HuH-7 (cell line): Measurements from ENCODE around the gene NUCB2.
A peak's percentile ranks its signal among the peaks of the same experiment; 100 is the strongest.

Source experiments
- DNase-seq: peaks from one replicate; pipeline ENCODE4 v3.0.0; 2011; ENCODE audit warnings: low spot score

The NUCB2 gene

DNA sequence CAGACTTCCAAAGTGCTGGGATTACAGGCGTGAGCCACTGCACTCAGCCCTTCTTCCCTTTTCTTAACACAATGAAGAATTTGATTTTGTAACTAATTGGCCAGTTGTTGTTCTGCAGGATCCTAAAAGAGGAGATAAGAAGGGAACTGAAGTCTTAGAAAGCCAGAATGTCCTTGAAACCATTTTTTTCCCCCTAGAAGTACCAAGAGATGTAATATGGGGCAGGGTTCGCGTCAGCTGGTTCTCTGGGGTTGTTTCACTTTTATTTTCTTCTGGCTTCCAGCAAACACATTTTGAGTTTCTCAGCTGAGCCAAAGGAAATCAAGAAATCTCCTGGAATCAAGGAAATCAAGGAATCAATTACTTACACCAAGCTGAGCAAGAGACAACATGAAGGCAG lies 7.6 kb upstream of the NUCB2 start:
- no peak for DNase-seq

DNA sequence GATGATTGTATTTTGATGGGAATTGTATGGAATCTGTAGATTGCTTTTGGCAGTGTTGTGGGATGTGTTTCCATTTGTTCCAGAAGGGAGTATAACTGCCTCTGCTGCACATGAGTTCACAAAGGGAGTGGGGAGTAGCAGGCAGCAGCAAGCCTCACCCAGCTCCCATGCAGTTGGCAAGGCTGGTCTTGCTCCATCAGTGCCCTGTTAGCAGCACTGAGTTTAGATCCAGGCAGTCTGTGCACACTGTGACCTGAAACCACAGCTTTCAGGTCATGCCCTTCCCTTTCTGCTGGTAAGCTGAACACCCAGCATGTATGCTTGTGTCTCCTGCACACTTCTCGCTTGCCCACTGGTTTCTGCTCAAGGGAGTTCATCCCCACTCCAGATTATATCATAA lies 3.7 kb upstream of the NUCB2 start:
- no peak for DNase-seq

DNA sequence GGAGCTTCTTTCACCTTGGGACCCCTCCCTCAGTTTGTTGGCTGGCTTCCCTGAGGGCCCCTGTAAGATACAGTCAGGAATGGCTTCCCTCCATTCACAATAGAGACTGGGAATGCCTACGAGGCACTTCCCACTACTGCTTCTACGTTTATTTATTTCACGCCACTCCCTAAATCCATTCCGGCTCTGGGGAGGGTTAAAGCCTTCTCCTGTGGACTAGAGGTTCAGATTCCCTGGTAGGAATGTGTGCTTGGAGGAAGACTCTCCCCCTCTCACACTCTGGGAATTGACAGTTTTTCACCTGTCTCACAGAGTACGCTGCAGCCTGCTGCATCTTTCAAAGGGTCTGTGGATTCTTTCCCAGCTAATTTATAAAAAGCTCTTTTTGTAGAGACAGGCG lies 3.3 kb upstream of the NUCB2 start:
- no peak for DNase-seq

DNA sequence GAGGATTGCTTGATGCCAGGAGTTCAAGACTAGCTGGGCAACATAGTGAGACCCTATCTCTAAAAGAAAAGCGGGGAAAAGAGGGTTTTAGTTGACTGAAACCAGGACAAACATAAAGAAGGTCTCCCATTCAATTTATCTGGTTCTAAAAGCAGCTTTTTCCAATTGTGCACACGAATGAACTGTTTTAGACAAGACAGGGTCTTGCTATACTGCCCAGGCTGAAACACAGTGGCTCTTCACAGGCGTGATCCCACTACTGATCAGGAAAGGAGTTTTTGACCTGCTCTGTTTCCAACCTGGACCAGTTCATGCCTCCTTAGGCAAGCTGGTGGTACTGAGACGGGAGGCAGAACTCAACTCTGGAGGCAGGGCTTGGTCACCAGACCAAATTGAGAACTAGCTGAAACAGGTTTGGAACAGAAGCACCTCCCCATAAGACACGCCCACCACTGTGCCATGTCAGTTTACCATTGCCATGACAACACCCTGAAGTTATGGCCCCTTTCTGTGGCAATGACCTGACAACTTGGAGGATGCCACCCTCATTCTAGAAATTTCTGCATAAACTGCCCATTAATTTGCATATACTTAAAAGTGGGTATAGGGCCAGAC lies 2.8 kb upstream of the NUCB2 start:
- DNase-seq: no peak

DNA sequence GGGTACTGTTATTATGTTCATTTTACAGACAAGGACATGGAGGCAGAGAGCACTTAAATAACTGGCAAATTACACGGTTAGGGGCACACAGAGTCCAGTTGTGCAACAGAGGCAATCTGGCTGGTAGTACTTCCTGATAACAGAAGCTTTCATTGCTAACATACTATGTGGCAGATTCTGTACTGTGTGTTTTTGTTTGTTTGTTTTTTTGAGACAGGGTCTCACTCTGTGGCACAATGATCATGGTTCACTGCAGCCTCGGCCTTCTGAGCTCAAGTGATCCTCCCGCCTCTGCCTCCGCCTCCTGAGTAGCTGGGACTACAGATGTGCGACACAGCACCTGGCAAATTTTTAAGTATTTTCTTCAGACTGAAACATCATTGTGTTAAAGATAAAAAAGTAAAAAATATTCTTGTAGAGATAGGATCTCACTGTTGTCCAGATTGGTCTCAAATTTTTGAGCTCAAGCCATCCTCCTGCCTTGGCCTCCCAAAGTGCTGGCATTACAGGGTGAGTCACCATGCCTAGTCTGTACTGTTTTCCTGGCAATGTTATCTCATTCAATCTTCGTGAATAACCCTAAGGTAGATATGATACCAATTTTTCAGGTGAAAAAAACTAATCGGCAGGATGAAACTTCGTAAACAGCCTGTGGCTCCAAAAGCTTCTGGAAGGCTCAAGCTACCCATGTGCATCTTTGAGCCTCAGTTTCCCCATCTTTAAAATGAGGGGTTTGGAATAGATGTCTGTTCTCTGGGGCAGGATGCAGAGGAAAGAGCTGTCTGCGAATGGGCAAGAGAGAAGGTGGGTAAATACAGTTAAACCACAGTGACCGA lies 921 bp upstream of the NUCB2 start:
- peak; percentile 13 for DNase-seq

DNA sequence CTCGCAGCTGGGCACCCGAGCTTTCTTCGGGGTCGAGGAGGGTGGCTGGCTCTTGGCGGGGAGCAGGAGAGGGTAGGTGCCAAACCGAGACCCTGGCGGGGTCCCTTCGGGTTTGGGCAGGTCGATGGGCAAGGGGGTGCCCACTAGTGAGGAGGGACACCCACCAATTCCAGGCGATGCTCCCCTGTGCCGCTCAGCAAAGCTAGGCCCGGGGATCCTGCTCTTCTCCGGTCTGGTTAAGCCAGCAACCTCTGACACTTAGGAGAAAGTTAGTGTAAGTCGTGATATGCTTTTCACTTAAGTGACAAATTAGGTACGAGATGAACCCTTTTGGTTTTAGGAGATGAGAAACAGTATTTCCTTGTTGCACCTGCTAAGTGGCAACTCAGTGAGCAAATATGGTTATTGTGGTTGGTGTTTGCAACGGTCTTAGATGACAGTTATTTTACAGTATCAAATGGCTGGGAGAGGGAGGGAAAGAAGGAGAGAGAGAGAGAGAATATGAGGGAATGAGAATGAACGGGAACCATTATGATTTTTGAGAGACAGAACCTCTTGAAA lies 565 bp downstream of the NUCB2 start:
- DNase-seq: no peak

DNA sequence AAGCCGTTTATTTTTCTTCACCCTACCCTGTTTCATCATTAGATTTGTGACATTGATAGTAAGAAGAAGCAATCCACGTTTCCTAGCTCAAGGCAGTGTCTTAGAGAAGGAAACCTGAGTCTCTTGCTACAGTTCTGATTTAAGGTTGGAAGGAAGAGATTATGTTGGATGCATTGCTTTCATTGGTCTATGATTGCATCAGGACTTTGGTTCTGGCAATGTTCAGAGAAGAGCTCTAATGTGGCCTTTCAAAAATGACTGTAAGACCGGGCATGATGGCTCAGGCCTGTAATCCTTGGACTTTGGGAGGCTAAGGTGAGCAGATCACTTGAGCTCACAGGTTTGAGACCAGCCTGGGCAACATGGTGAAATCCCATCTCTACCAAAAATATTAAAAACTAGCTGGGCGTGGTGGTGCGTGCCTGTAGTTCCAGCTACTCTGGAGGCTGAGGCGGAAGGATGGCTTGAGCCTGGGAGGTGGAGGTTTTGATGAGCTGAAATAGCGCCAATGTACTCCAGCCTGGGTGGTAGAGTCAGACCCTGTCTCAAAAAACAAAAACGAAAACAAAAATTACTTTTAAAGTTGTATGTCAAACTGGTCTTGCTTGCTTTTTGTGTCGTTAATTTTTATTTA lies 4.1 kb downstream of the NUCB2 start:
- DNase-seq: no peak

DNA sequence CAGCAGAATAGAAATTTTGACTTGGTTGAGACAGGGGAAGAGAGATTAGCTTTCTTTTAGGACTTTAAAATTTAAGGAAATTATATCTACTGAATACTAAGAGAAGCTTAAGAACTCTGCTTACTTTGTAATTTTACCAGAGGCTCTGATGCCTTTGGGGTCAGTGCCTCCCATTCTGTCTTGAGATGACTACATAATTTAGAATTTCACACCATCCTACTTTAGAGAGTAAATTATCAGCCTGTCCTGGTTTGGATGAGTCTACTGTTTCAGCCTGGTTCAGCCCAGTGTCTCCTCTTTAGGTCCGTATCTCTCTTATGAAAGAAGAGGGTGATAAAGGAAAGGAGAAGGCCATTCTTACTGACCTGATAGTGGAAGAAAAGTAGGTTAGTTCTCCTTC lies 9.8 kb downstream of the NUCB2 start:
- DNase-seq: no peak

DNA sequence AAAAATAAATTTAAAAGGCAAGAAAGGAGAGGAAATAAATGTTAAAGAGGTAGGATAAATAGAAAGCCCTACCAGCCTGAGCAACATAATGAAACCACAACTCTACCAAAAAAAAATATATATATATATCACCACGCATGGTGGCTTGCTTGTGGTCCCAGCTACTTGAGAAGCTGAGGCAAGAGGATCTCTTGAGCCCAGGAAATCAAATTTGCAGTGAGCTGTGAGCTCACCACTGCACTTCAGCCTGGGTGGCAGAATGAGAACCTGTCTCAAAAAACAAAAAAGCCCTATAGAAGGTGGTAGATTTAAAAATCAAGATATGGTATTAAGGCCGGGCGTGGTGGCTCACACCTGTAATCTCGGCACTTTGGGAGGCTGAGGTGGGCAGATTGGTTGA lies 10.5 kb downstream of the NUCB2 start:
- DNase-seq: no peak

DNA sequence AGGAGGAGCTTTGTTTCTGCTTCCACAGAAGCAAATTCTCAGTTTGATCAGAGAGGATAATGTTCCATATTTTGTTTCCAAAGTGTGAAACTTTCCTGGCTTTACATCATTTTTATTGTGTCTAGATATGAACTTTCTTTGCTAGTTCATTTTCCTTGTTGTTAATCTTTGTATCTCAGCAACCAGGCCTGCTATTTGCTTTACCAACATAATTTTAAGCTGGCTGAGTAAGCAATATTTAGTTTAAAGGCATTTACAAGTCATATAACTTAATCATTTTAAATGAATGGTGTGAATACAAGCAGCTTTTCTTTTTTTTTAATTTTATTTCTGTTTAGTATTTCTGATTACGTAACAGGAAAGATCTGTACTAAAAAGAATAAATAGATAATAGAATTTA lies 15.2 kb downstream of the NUCB2 start:
- DNase-seq: no peak

DNA sequence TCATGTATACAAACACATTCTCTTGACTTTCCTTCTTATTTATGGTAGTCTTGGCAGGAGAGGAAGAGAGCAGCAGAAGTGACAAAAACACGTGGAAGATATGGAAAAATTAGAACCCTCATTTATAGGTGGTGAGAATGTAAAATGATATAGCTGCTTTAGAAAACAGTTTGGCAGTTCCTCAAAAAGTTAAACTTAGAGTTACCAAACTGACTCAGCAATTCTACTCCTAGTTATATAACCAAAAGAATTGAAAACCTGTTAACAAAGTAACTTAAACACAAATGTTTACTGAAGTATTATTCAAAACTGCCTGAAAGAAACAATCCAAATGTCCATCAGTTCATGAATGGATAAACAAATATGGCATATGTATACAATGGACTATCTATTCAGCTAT lies 16.8 kb downstream of the NUCB2 start:
- no peak for DNase-seq

DNA sequence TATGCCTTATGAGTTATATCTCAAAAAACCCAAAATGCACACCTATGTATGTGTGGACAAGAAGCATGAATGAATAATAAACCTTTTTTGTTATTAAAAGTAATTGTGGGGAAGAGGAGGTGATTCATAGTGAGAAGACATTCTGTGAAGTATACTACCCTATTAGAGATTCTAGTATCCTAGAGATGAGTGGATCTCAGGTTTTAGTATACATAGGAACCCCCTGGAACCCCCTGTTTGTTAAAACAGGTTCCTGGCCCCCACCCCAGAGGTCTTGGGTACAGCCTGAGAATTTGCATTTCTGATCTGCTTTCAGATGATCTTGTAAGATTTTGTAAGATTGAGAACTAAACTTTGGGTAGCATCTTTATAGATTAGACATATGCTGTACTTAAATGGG lies 17.5 kb downstream of the NUCB2 start:
- DNase-seq: no peak

DNA sequence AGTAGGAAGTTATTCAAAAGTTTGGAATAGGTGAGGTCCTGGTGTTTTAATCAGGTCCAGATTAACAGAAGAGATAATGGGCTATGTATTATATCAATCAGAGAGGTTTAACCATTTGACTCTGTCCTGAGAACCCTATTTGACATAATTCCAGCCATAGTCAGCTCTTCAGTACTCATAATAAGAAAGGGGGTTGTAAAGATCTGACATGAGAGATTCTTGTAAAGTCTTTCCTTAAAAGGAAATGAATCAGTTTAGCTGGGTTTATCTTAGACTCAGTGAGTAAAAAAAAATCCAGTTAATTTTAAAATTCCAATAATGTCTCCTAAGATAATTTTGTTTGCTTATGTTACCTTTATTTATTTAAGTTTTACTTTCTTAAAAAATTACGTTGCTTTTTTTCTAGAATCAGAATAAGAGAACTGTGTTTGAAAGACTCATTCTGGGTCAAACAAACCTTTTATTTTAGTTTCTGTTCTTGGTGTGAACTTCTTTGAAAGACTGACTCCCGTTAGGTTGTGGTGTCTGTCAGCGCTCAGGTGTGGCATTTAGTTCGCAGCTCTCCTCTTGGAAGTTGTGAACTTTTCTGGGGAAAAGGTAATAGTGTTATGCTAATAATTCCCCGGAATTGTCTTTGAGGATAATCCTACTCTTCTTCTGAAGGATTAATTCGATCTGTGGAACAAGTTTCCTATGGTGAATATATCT lies 20.5 kb downstream of the NUCB2 start:
- DNase-seq: no peak

DNA sequence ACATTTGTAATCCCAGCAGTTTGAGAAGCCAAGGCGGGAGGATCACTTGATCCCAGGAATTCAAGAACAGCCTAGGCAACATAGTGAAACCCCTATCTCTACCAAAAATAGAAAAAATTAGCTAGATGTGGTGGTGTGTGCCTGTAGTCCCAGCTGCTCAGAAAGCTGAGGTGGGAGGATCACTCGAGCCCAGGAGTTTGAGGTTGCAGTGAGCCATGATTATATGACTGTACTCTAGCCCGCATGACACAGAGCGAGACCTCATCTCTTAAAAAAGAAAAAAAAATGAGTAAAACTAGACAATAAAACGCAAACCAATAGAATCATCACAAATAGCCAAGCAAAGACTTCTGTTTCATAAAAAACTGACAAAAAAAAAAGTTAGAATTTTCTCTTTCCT lies 21.8 kb downstream of the NUCB2 start:
- DNase-seq: no peak

DNA sequence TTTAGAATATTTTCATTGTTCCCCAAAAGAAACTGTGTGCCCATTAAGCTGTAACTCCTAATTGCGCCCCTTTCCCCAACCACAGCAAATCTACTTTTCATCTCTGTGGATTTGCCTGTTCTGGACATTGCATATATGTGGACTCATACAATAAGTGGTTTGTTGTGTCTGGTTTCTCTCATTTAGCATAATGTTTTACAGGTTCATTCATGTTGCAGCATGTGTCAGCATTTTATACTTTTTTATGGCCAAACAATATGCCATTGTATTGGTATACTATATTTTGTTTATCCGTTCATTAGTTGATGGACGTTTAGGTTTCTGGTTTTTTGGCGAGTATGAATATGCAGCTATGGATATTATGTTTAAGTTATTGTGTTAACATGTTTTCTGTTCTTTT lies 23.8 kb downstream of the NUCB2 start:
- no peak for DNase-seq

DNA sequence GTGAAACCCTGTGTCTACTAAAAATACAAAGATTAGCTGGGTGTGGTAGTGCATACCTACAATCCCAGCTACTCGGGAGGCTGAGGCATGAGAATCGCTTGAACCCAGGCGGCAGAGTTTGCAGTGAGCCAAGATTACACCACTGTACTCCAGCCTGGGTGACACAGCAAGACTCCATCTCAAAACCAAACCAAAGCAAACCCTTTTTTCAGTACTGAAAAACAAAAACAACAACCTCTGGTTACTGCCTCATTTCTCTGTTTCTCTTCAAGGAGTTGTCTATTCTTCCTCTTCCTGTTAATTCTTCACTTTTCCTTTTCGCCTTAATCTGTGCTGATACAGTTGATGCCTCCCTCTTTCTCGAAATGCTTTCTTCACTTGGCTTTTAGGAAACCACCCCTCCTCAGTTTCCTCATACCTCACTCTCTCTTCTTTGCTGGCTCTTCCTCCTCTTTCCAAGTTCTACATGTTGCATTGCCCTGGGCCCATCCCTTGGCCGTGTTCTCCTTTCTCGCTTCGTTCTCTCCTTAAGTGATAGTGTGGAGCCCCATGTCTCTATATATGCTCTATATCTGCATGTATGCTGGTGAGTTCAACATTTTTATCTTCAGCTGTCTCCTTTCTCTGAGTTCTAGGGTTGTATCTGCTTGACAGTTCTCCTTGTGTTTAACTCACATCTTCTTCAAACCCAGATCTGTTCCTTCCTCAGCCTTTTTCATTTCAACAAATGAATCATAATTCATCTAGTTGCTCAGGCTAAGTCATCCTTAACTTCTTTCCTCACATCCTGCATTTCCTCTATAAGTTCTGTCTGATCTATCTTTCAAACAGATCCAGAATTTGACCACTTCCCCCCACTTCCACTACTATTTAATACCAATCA lies 37.1 kb downstream of the NUCB2 start:
- DNase-seq: no peak

DNA sequence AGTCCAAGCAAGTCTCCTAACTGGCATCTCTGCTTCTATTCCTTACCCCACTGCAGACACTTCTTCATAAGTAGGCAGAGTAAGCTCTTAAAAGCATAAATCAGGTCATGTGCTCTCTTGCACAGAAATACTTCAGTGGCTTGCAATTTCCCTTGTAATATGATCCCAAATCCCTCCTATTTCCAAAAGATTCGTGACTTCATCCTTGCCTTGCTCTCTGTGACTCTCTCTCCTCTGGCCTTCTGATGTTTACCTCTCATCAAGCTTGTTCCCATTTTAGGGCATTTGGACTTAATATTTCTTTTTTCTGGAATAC lies 37.7 kb downstream of the NUCB2 start:
- DNase-seq: no peak

DNA sequence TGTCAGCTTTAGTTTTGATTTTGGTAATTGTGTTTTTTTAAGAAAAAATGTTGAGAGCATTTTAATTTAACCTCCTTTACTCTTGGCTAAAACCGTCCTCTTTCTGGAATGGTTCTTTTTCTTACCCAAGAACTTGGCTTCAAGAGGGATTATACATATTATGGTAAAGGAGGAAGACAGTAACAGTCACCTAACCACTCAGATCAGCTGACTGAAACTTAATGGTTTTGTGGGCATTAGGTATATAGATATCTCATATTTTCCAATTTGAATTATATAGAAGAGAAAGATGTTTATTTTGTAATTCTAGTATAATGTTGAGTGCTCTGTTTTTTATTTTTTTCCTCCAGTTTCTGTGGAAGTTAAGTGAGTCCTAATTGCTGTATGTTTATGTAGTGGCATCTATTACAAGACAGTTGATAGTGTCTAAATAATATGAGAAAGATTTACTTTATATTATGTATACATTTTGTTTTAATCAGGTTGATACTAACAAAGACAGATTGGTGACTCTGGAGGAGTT lies 38.4 kb downstream of the NUCB2 start:
- no peak for DNase-seq

DNA sequence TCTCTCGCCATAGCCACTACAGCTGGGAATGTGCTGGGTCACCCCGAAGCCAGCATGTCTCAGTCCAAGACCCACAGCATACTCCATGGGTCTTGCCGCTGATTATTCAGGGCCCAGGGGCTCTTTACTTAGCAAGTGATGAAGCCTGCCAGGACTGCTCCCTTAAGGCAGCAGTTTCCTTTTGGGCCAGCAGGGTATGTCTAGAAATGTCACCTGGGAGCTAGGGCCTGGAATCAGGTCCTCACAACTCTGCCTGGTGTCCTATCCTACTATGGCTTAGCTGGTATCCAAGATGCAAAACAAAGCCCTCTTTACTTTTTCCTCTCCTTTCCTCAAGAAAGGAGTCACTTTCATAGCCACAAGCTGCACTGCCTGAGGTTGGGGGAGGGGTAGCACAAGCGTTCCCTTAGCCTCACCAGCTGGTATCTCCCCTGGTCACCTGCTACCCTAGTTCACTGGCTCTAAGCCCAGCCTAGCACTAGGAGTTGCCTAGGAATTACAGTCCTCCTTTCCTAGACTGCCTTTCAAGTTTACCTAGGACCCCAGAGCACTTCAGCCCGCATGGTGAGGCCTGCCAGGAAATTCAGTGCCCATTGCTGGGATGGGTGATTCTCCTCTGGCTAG lies 52.4 kb downstream of the NUCB2 start:
- DNase-seq: no peak

DNA sequence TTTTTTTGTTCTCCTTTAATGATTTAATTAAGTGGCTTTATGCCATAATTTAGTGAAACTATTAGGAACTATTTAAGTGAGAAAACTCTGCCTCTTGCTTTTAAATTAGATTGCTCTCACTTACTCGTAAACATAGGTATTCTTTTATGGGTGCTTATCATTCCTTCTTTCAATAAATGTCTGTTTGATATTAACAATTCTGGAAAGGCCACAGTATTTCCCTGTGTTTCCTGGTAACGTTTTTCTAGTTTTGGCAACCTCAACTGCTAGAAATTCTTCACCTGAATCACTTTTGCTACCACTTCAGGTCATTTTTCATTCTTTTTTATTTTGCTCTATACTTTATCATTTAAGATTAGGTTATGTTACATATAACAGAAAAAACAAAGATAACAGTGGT lies 55.1 kb downstream of the NUCB2 start:
- DNase-seq: no peak
